HEK293 (cell line): ENCODE data around the gene ZNF223.
A peak's percentile ranks its signal among the peaks of the same experiment; 100 is the strongest.

Experiments used
- ATF2 ChIP-seq: fragments of 450-650 bp; formaldehyde crosslinking; IDR thresholded peaks from 2 replicates; pipeline ENCODE4 v1.5.1; 2016; ENCODE audit warnings: missing biosample characterization, missing genetic modification characterization, low read depth
- BCL11A ChIP-seq: fragments of 450-650 bp; formaldehyde crosslinking; IDR thresholded peaks from 2 replicates; pipeline ENCODE4 v1.5.1; 2016; ENCODE audit warnings: low read depth, missing biosample characterization, missing genetic modification characterization
- GLI4 ChIP-seq: fragments of 450-650 bp; formaldehyde crosslinking; IDR thresholded peaks from 2 replicates; pipeline ENCODE4 v1.5.1; 2016; ENCODE audit warnings: missing biosample characterization, missing genetic modification characterization
- GLIS1 ChIP-seq: fragments of 450-650 bp; formaldehyde crosslinking; IDR thresholded peaks from 2 replicates; pipeline ENCODE4 v1.5.1; 2016; ENCODE audit warnings: missing biosample characterization, missing genetic modification characterization
- HIC1 ChIP-seq: fragments of 450-650 bp; formaldehyde crosslinking; IDR thresholded peaks from 2 replicates; pipeline ENCODE4 v1.5.1; 2016; ENCODE audit warnings: missing biosample characterization, missing genetic modification characterization
- HOXD13 ChIP-seq: sonication (generic); formaldehyde crosslinking; IDR thresholded peaks from 2 replicates; pipeline ENCODE4 v1.8.0; 2022; ENCODE audit warnings: missing genetic modification reagents, borderline replicate concordance
- MEIS1 ChIP-seq: sonication (generic); formaldehyde crosslinking; IDR thresholded peaks from 2 replicates; pipeline ENCODE4 v1.8.1; 2022; ENCODE audit warnings: missing genetic modification reagents, mild to moderate bottlenecking, borderline replicate concordance
- PATZ1 ChIP-seq: fragments of 450-650 bp; formaldehyde crosslinking; IDR thresholded peaks from 2 replicates; pipeline ENCODE4 v1.5.1; 2016; ENCODE audit warnings: missing biosample characterization, missing genetic modification characterization
- SP2 ChIP-seq: fragments of 450-650 bp; formaldehyde crosslinking; IDR thresholded peaks from 2 replicates; pipeline ENCODE4 v1.5.1; 2016; ENCODE audit warnings: missing biosample characterization, missing genetic modification characterization
- SP7 ChIP-seq: fragments of 450-650 bp; formaldehyde crosslinking; IDR thresholded peaks from 2 replicates; pipeline ENCODE4 v1.5.1; 2016; ENCODE audit warnings: missing biosample characterization, missing genetic modification characterization
- ZBTB26 ChIP-seq: fragments of 450-650 bp; formaldehyde crosslinking; optimal IDR thresholded peaks from 2 replicates; pipeline ENCODE3; 2016; ENCODE audit warnings: missing biosample characterization, mild to moderate bottlenecking, missing genetic modification characterization
- ZBTB44 ChIP-seq: fragments of 450-650 bp; IDR thresholded peaks from 2 replicates; pipeline ENCODE4 v1.5.1; 2018; ENCODE audit warnings: missing biosample characterization, mild to moderate bottlenecking, missing genetic modification characterization
- ZEB2 ChIP-seq: fragments of 450-650 bp; formaldehyde crosslinking; IDR thresholded peaks from 2 replicates; pipeline ENCODE4 v1.5.1; 2016; ENCODE audit warnings: missing biosample characterization, missing genetic modification characterization
- ZNF112 ChIP-seq: fragments of 450-650 bp; formaldehyde crosslinking; IDR thresholded peaks from 2 replicates; pipeline ENCODE4 v1.5.0; 2017; ENCODE audit warnings: missing biosample characterization, missing genetic modification characterization
- ZNF350 ChIP-seq: fragments of 450-650 bp; formaldehyde crosslinking; IDR thresholded peaks from 2 replicates; pipeline ENCODE4 v1.5.0; 2017; ENCODE audit warnings: missing biosample characterization, mild to moderate bottlenecking, missing genetic modification characterization
- ZNF366 ChIP-seq: fragments of 450-650 bp; formaldehyde crosslinking; conservative IDR thresholded peaks from 2 replicates; pipeline ENCODE4 v1.5.1; 2016; ENCODE audit warnings: missing biosample characterization, missing genetic modification characterization
- ZNF394 ChIP-seq: fragments of 450-650 bp; formaldehyde crosslinking; IDR thresholded peaks from 2 replicates; pipeline ENCODE4 v1.5.1; 2016; ENCODE audit warnings: missing biosample characterization, missing genetic modification characterization, mild to moderate bottlenecking, moderate library complexity, borderline replicate concordance
- ZNF416 ChIP-seq: fragments of 450-650 bp; formaldehyde crosslinking; IDR thresholded peaks from 2 replicates; pipeline ENCODE4 v1.5.1; 2016; ENCODE audit warnings: missing biosample characterization, missing genetic modification characterization
- ZNF433 ChIP-seq: fragments of 450-650 bp; formaldehyde crosslinking; IDR thresholded peaks from 2 replicates; pipeline ENCODE4 v1.5.1; 2016; ENCODE audit warnings: missing biosample characterization, missing genetic modification characterization, low read depth
- ZNF510 ChIP-seq: fragments of 450-650 bp; formaldehyde crosslinking; IDR thresholded peaks from 2 replicates; pipeline ENCODE4 v1.5.1; 2018; ENCODE audit warnings: mild to moderate bottlenecking, missing genetic modification characterization, missing biosample characterization; ENCODE audit not compliant: insufficient replicate concordance
- ZNF513 ChIP-seq: fragments of 450-650 bp; IDR thresholded peaks from 2 replicates; pipeline ENCODE4 v1.5.1; 2018; ENCODE audit warnings: missing biosample characterization, missing genetic modification characterization
- ZNF544 ChIP-seq: fragments of 450-650 bp; formaldehyde crosslinking; IDR thresholded peaks from 2 replicates; pipeline ENCODE4 v1.5.0; 2017; ENCODE audit warnings: missing biosample characterization, missing genetic modification characterization
- ZNF549 ChIP-seq: fragments of 450-650 bp; IDR thresholded peaks from 2 replicates; pipeline ENCODE4 v1.5.1; 2018; ENCODE audit warnings: missing biosample characterization, missing genetic modification characterization, mild to moderate bottlenecking, inconsistent platforms, moderate library complexity
- ZNF555 ChIP-seq: fragments of 450-650 bp; formaldehyde crosslinking; conservative IDR thresholded peaks from 2 replicates; pipeline ENCODE4 v1.5.1; 2017; ENCODE audit warnings: missing biosample characterization, mild to moderate bottlenecking, missing genetic modification characterization, inconsistent platforms
- ZNF610 ChIP-seq: fragments of 450-650 bp; formaldehyde crosslinking; IDR thresholded peaks from 2 replicates; pipeline ENCODE4 v1.5.1; 2016; ENCODE audit warnings: missing biosample characterization, missing genetic modification characterization, borderline replicate concordance
- ZNF707 ChIP-seq: fragments of 450-650 bp; formaldehyde crosslinking; IDR thresholded peaks from 2 replicates; pipeline ENCODE4 v1.5.1; 2016; ENCODE audit warnings: missing biosample characterization, missing genetic modification characterization
- ZNF768 ChIP-seq: fragments of 450-650 bp; formaldehyde crosslinking; IDR thresholded peaks from 2 replicates; pipeline ENCODE4 v1.5.1; 2018; ENCODE audit warnings: missing biosample characterization, mild to moderate bottlenecking, missing genetic modification characterization
- ZNF791 ChIP-seq: fragments of 450-650 bp; formaldehyde crosslinking; IDR thresholded peaks from 2 replicates; pipeline ENCODE4 v1.5.1; 2016; ENCODE audit warnings: missing biosample characterization, missing genetic modification characterization
- ZSCAN18 ChIP-seq: fragments of 450-650 bp; formaldehyde crosslinking; IDR thresholded peaks from 2 replicates; pipeline ENCODE4 v1.5.1; 2016; ENCODE audit warnings: missing biosample characterization, missing genetic modification characterization

Gene ZNF223

GRCh38 chr19:44111910-44112463 is 60.2 kb downstream of the ZNF223 start (continued):
- no peak for TF ChIP-seq ZNF555 (tag by site-specific recombination)
- TF ChIP-seq ATF2 (tag by site-specific recombination), result no peak
- no peak for TF ChIP-seq MEIS1 (CRISPR knock-in tag)
- TF ChIP-seq SP7 (tag by site-specific recombination), result peak; percentile 7; the same call in 1 of the 2 replicates
- no peak for TF ChIP-seq HOXD13 (CRISPR knock-in tag)
- TF ChIP-seq ZNF350 (tag by site-specific recombination), result no peak
- no peak for TF ChIP-seq ZNF510
- no peak for TF ChIP-seq ZNF549
- TF ChIP-seq ZBTB44 (tag by site-specific recombination), result peak; percentile 47
- no peak for TF ChIP-seq ZNF791 (tag by site-specific recombination)
- TF ChIP-seq ZNF366 (tag by site-specific recombination), result 0 out of 2 replicates have a peak, but pooled peaks have one; percentile 57
- no peak for TF ChIP-seq HIC1
- 0 out of 2 replicates have a peak, but pooled peaks have one; percentile 33 for TF ChIP-seq ZEB2 (tag by site-specific recombination)
- no peak for TF ChIP-seq GLIS1
- no peak; the same call in 1 of the 2 replicates for TF ChIP-seq ZNF610 (tag by site-specific recombination)
- no peak for TF ChIP-seq ZNF513 (tag by site-specific recombination)
- TF ChIP-seq ZNF768 (tag by site-specific recombination), result no peak
- TF ChIP-seq BCL11A (tag by site-specific recombination), result no peak
- no peak for TF ChIP-seq ZNF433 (tag by site-specific recombination)
- no peak for TF ChIP-seq ZSCAN18 (tag by site-specific recombination)
- TF ChIP-seq GLI4, result no peak
- peak; percentile 43; the same call in 1 of the 2 replicates for TF ChIP-seq ZNF394 (tag by site-specific recombination)
- TF ChIP-seq ZBTB26 (tag by site-specific recombination), result no peak
- TF ChIP-seq ZNF416 (tag by site-specific recombination), result no peak
- no peak for TF ChIP-seq ZNF544
- TF ChIP-seq SP2, result peak; percentile 53
- peak; percentile 65 for TF ChIP-seq PATZ1 (tag by site-specific recombination)
- no peak for TF ChIP-seq ZNF707 (tag by site-specific recombination)
- TF ChIP-seq ZNF112 (tag by site-specific recombination), result no peak
